Neuronal stem cell (in vitro differentiated cells): ENCODE data around the gene GABRP.

Experiments used
- DNase-seq: peaks from one replicate; pipeline ENCODE4 v3.0.0-alpha.2; 2013; ENCODE audit warnings: low spot score
- H2AFZ ChIP-seq: one replicate; pipeline ENCODE4 v1.6.1; 2013; ENCODE audit warnings: mild to moderate bottlenecking, low read length, inconsistent platforms
- H2AK5ac ChIP-seq: 2 replicates; pipeline ENCODE4 v1.6.1; 2013; ENCODE audit warnings: low read depth, mild to moderate bottlenecking, inconsistent platforms, low read length, moderate library complexity, mixed read lengths
- H2BK120ac ChIP-seq: 2 replicates; pipeline ENCODE4 v1.6.1; 2013; ENCODE audit warnings: low read depth, mild to moderate bottlenecking, inconsistent platforms, low read length, moderate library complexity, mixed read lengths
- H2BK12ac ChIP-seq: one replicate; pipeline ENCODE4 v1.6.1; 2013; ENCODE audit warnings: low read length, inconsistent platforms
- H2BK15ac ChIP-seq: 2 replicates; pipeline ENCODE4 v1.6.1; 2013; ENCODE audit warnings: mild to moderate bottlenecking, low read length, inconsistent platforms, mixed read lengths
- H2BK5ac ChIP-seq: one replicate; pipeline ENCODE4 v1.6.1; 2013; ENCODE audit warnings: inconsistent platforms, mild to moderate bottlenecking, low read length, moderate library complexity
- H3K14ac ChIP-seq: one replicate; pipeline ENCODE4 v1.6.1; 2013; ENCODE audit warnings: low read length, inconsistent platforms
- H3K18ac ChIP-seq: 2 replicates; pipeline ENCODE4 v1.6.1; 2013; ENCODE audit warnings: low read length, inconsistent platforms
- H3K23ac ChIP-seq: 2 replicates; pipeline ENCODE4 v1.6.1; 2013; ENCODE audit warnings: low read depth, mild to moderate bottlenecking, mixed read lengths, low read length, inconsistent platforms; ENCODE audit not compliant: poor library complexity
- H3K27ac ChIP-seq: replicated peaks from 3 replicates; pipeline ENCODE4 v1.5.1; 2013; ENCODE audit warnings: low read length, inconsistent platforms
- H3K27me3 ChIP-seq, 3 experiments: 2 replicates each; pipeline ENCODE4 v1.6.1; 2013; ENCODE audit warnings: low read length in 3 of 3, mild to moderate bottlenecking in 2 of 3, inconsistent platforms in 1 of 3, low read depth in 1 of 3, mixed read lengths in 1 of 3, moderate library complexity in 1 of 3; ENCODE audit not compliant: control insufficient read depth in 3 of 3, insufficient read depth in 3 of 3
- H3K36me3 ChIP-seq, 2 donors: replicated peaks in 1 of 2; 2 replicates each; pipeline ENCODE4 v1.6.1; 2013; ENCODE audit warnings: low read length in 2 of 2; ENCODE audit not compliant: control insufficient read depth in 2 of 2, insufficient read depth in 2 of 2
- H3K4ac ChIP-seq: 2 replicates; pipeline ENCODE4 v1.6.1; 2013; ENCODE audit warnings: inconsistent platforms, mild to moderate bottlenecking, low read length, moderate library complexity
- H3K4me1 ChIP-seq, 2 donors: 1 replicate in 1 of 2; 2 replicates in 1 of 2; pipeline ENCODE4 v1.6.1; 2013; ENCODE audit warnings: low read length in 2 of 2, low read depth in 1 of 2; ENCODE audit not compliant: control insufficient read depth in 2 of 2, insufficient read depth in 1 of 2
- H3K4me2 ChIP-seq: one replicate; pipeline ENCODE4 v1.6.1; 2013; ENCODE audit warnings: mild to moderate bottlenecking, low read length, inconsistent platforms; ENCODE audit not compliant: insufficient read depth, poor library complexity, severe bottlenecking
- H3K4me3 ChIP-seq, 2 donors: 2 replicates each; pipeline ENCODE4 v1.5.1; 2013; ENCODE audit warnings: low read length in 2 of 2, mild to moderate bottlenecking in 2 of 2, inconsistent platforms in 1 of 2, moderate library complexity in 1 of 2
- H3K79me1 ChIP-seq: one replicate; pipeline ENCODE4 v1.6.1; 2013; ENCODE audit warnings: low read depth, mild to moderate bottlenecking, inconsistent platforms, low read length, moderate library complexity
- H3K9ac ChIP-seq: one replicate; pipeline ENCODE4 v1.6.1; 2013; ENCODE audit warnings: mild to moderate bottlenecking, low read depth, low read length, inconsistent platforms; ENCODE audit not compliant: poor library complexity
- H3K9me3 ChIP-seq, 2 donors: replicated peaks in 1 of 2; 2 replicates each; pipeline versions ENCODE3 to v1.6.1; 2013; ENCODE audit warnings: low read length in 2 of 2, mild to moderate bottlenecking in 2 of 2, inconsistent platforms in 1 of 2, low read depth in 1 of 2, mixed read lengths in 1 of 2, moderate library complexity in 1 of 2; ENCODE audit not compliant: control insufficient read depth in 2 of 2, insufficient read depth in 1 of 2
- H4K8ac ChIP-seq: one replicate; pipeline ENCODE4 v1.6.1; 2013; ENCODE audit warnings: low read depth, mild to moderate bottlenecking, inconsistent platforms, low read length, moderate library complexity
- H4K91ac ChIP-seq: one replicate; pipeline ENCODE4 v1.6.1; 2013; ENCODE audit warnings: low read length, low read depth, mild to moderate bottlenecking, inconsistent platforms; ENCODE audit not compliant: poor library complexity
- WGBS, 2 donors: extraction: QIAGEN DNeasy Blood & Tissue Kit; methylation state at CpG; one replicate each; pipeline ENCODE4 v1.1.7; 2013; ENCODE audit warnings: missing lambda C conversion rate in 2 of 2, mixed read lengths in 1 of 2; ENCODE audit not compliant: insufficient read length in 2 of 2, insufficient replicate concordance in 1 of 2; ENCODE audit errors: extremely low coverage in 2 of 2; 5-methylcytosine and 5-hydroxymethylcytosine counted together

GABRP gene

GRCh38 chr5:170844651-170845050 is 61.1 kb downstream of the GABRP start:
- Histone ChIP-seq H3K4ac (no peak overlapping the region), H2BK15ac (no peak overlapping the region), H3K18ac (no peak overlapping the region), H3K14ac (no peak overlapping the region), H2AFZ (no peak overlapping the region), H2BK5ac (no peak overlapping the region), H3K79me1 (no peaks in the 10 kb centered on the region), H2BK120ac (no peak overlapping the region), H4K8ac (no peak overlapping the region), H3K4me1 (no peaks in the 10 kb centered on the region), H3K9ac (no peak overlapping the region), H3K36me3 (no peaks in the 10 kb centered on the region), H2AK5ac (no peak overlapping the region), H4K91ac (no peak overlapping the region), H3K4me3 (no peak overlapping the region), H3K4me2 (no peak overlapping the region), H2BK12ac (no peak overlapping the region), H3K23ac (no peak overlapping the region), H3K27me3 (no peaks in the 10 kb centered on the region), H3K9me3 (no peaks in the 10 kb centered on the region), H3K27ac (no peak overlapping the region)
- no CpG with 5 or more reads among the region's 2 CpGs for WGBS, 2 donors
- no peak for DNase-seq

DNA sequence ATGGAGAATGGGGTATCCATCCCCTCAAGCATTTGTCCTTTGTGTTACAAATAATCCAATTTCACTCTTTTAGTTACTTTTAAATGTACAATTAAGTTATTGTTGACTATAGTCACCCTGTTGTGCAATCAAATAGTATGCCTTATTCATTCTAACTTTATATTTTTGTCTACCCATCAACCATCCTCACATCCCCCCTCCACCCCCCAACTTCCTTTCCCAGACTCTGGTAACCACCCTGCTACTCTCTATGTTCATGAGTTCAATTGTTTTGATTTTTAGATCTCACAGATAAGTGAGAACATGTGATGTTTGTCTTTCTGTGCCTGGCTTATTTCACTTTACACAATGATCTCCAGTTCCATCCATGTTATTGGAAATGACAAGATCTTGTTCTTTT is 62.9 kb downstream of the GABRP start:
- H2AFZ ChIP-seq, result no peak overlapping the region
- H3K18ac ChIP-seq, result no peak overlapping the region
- H3K27ac ChIP-seq, result no peak overlapping the region
- no peaks in the 10 kb centered on the region for H3K9me3 ChIP-seq
- H4K91ac ChIP-seq, result no peak overlapping the region
- H3K14ac ChIP-seq, result no peak overlapping the region
- H3K9ac ChIP-seq, result no peak overlapping the region
- H2BK15ac ChIP-seq, result no peak overlapping the region
- no peaks in the 10 kb centered on the region for H3K79me1 ChIP-seq
- H3K4ac ChIP-seq, result no peak overlapping the region
- no peak for DNase-seq
- no peak overlapping the region for H3K4me3 ChIP-seq
- no peak overlapping the region for H4K8ac ChIP-seq
- H3K23ac ChIP-seq, result no peak overlapping the region
- H2BK5ac ChIP-seq, result no peak overlapping the region
- no peak overlapping the region for H2BK12ac ChIP-seq
- H3K27me3 ChIP-seq, result no peaks in the 10 kb centered on the region
- H3K4me1 ChIP-seq, result no peaks in the 10 kb centered on the region
- H3K36me3 ChIP-seq, result no peaks in the 10 kb centered on the region
- H3K4me2 ChIP-seq, result no peak overlapping the region
- no peak overlapping the region for H2BK120ac ChIP-seq
- no peak overlapping the region for H2AK5ac ChIP-seq

GRCh38 chr5:170846846-170847245 is 63.3 kb downstream of the GABRP start:
- no peaks in the 10 kb centered on the region for H3K36me3 ChIP-seq
- H2BK15ac ChIP-seq, result no peak overlapping the region

GRCh38 chr5:170848033-170848432 is 64.5 kb downstream of the GABRP start:
- H3K4me2 ChIP-seq, result no peak overlapping the region
- H3K9ac ChIP-seq, result no peak overlapping the region
- H2BK5ac ChIP-seq, result no peak overlapping the region
- H2BK15ac ChIP-seq, result no peak overlapping the region
- H3K36me3 ChIP-seq, result no peaks in the 10 kb centered on the region
- H3K14ac ChIP-seq, result no peak overlapping the region
- no peaks in the 10 kb centered on the region for H3K9me3 ChIP-seq
- H4K91ac ChIP-seq, result no peak overlapping the region
- no peak overlapping the region for H3K4me3 ChIP-seq
- H2AFZ ChIP-seq, result no peak overlapping the region
- no peak overlapping the region for H2AK5ac ChIP-seq
- H3K27me3 ChIP-seq, result no peaks in the 10 kb centered on the region
- no peak overlapping the region for H2BK12ac ChIP-seq
- H4K8ac ChIP-seq, result no peak overlapping the region
- no peak overlapping the region for H3K27ac ChIP-seq
- H3K18ac ChIP-seq, result no peak overlapping the region
- WGBS, 2 donors, result no CpG with 5 or more reads among the region's 5 CpGs
- no peak overlapping the region for H3K23ac ChIP-seq
- no peaks in the 10 kb centered on the region for H3K4me1 ChIP-seq
- H3K4ac ChIP-seq, result no peak overlapping the region
- H2BK120ac ChIP-seq, result no peak overlapping the region
- DNase-seq, result no peak
- H3K79me1 ChIP-seq, result no peaks in the 10 kb centered on the region

More at GRCh38 chr5:170846846-170847245, 63.3 kb downstream of the GABRP start:
- Histone ChIP-seq H2BK120ac (no peak overlapping the region), H3K4me2 (no peak overlapping the region), H2BK12ac (no peak overlapping the region), H3K18ac (no peak overlapping the region), H3K79me1 (no peaks in the 10 kb centered on the region), H3K14ac (no peak overlapping the region), H3K23ac (no peak overlapping the region), H4K91ac (no peak overlapping the region), H3K4me3 (no peak overlapping the region), H3K27me3 (no peaks in the 10 kb centered on the region), H2BK5ac (no peak overlapping the region), H3K9ac (no peak overlapping the region), H2AK5ac (no peak overlapping the region), H3K27ac (no peak overlapping the region), H3K9me3 (no peaks in the 10 kb centered on the region), H3K4me1 (no peaks in the 10 kb centered on the region), H2AFZ (no peak overlapping the region), H4K8ac (no peak overlapping the region), H3K4ac (no peak overlapping the region)
- no peak for DNase-seq
